GM06990 (cell line): ENCODE measurements around the gene CREB3L2.

ENCODE experiments used
- DNase-seq: peaks from one replicate; pipeline ENCODE4 v3.0.0-alpha.2; 2011; ENCODE audit not compliant: insufficient read length; ENCODE audit errors: extremely low read depth
- H3K27me3 ChIP-seq: replicated peaks from 2 replicates; pipeline ENCODE4 v1.6.0; 2011; ENCODE audit warnings: low read length; ENCODE audit not compliant: control insufficient read depth, insufficient read depth
- H3K36me3 ChIP-seq: 2 replicates; pipeline ENCODE4 v1.5.1; 2011; ENCODE audit warnings: low read length; ENCODE audit not compliant: control insufficient read depth, insufficient read depth
- H3K4me3 ChIP-seq: replicated peaks from 2 replicates; pipeline ENCODE4 v1.5.1; 2011; ENCODE audit warnings: low read depth, mild to moderate bottlenecking, control low read depth, low read length
- TF ChIP-seq, protein P1 (sequence below): IDR thresholded peaks from 2 replicates; pipeline ENCODE4 v1.5.1; 2011; ENCODE audit warnings: low read length, control low read depth, mild to moderate bottlenecking, inconsistent platforms; ENCODE audit not compliant: insufficient read depth, poor library complexity, severe bottlenecking

CREB3L2 gene

DNA sequence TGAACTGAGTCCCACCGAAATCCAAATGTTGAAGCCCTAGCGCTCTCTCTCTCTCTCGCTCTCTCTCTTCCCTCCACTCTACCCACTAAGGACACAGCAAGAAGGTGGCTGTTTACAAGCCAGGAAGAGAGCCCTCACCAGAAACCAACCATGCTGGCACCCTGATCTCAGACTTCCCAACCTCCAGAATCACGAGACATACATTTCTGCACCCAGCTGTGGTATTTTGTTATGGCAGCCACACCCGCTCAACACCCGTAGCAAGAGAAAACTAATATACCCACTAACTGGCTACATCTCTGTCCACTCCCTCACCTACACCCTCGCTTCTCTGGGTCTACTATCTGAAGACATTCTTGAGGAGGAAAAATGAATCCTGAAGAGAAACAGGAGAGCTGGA is 54.8 kb downstream of the CREB3L2 start:
- no peak overlapping the region for H3K4me3 ChIP-seq
- no peaks in the 10 kb centered on the region for H3K27me3 ChIP-seq
- no peaks in the 10 kb centered on the region; the same call in none of the 2 replicates for H3K36me3 ChIP-seq
- TF ChIP-seq, protein P1, sequence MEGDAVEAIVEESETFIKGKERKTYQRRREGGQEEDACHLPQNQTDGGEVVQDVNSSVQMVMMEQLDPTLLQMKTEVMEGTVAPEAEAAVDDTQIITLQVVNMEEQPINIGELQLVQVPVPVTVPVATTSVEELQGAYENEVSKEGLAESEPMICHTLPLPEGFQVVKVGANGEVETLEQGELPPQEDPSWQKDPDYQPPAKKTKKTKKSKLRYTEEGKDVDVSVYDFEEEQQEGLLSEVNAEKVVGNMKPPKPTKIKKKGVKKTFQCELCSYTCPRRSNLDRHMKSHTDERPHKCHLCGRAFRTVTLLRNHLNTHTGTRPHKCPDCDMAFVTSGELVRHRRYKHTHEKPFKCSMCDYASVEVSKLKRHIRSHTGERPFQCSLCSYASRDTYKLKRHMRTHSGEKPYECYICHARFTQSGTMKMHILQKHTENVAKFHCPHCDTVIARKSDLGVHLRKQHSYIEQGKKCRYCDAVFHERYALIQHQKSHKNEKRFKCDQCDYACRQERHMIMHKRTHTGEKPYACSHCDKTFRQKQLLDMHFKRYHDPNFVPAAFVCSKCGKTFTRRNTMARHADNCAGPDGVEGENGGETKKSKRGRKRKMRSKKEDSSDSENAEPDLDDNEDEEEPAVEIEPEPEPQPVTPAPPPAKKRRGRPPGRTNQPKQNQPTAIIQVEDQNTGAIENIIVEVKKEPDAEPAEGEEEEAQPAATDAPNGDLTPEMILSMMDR: no peak
- DNase-seq: no peak

DNA sequence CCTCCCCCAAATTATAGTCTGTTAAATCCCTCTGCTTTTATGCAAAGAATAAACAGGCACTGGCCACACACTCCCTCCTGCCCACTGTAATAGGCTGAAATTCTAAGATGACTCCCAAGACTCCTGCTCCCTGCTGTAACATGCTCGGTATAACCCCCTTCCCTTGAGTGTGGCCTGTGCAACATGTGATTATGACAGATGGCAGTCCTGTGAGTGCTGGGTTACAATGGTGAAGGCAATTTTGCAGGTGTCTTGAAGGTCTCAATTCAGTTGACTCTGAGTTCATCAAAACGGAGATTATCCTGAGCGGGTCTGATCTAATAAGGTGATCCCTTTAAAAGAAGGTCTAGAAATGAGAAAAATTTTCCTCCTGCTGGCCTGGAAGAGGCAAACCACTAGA is 55.9 kb downstream of the CREB3L2 start:
- no peak for DNase-seq
- Histone ChIP-seq H3K4me3 (no peak overlapping the region), H3K36me3 (no peaks in the 10 kb centered on the region; the same call in none of the 2 replicates), H3K27me3 (no peaks in the 10 kb centered on the region)
- TF ChIP-seq, protein P1: no peak

DNA sequence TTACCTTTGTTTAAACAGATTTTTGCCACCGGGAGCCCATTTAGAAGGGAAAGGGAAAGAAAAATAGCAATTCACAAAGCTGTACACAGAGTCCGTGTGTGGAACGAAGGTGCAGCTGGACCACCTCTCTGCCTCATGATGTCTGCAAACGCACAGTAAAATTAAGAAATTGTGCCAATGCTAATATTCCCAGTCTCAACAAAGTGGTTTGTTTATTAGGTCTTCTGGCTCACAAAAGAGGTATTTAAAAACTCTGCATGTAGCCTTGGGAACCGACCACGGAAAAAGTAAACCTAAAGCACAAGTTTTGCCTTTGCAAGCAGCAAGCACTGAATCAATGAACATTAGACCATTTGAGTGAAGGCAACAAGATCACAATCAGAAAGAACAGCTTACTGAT is 57.7 kb downstream of the CREB3L2 start:
- TF ChIP-seq, protein P1: no peak
- DNase-seq: no peak
- no peak overlapping the region for H3K4me3 ChIP-seq
- no peaks in the 10 kb centered on the region; the same call in none of the 2 replicates for H3K36me3 ChIP-seq
- no peaks in the 10 kb centered on the region for H3K27me3 ChIP-seq

DNA sequence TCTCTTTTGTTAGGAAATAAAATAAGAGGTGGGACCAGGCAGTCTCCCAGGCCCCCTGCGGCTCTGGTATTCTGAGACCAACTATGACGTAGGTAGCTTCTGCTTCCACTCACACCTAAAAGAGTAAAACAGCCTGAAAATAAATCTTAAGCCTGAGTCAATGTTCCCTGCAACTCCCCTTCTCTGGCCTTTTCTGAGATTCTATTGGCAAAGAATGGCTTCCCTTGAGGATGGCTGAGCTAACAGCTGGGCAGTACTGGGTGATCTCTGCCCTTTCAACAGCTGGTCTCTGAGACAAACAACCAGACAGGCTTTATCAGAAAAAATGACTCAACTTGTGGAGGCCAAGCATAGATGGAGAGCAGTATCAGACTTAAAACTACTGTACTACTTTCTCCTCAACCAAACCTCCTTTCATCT is 58.7 kb downstream of the CREB3L2 start:
- TF ChIP-seq, protein P1: no peak
- no peak for DNase-seq
- H3K27me3 ChIP-seq: no peaks in the 10 kb centered on the region
- H3K36me3 ChIP-seq: no peaks in the 10 kb centered on the region; the same call in 1 of the 2 replicates
- H3K4me3 ChIP-seq: no peak overlapping the region

DNA sequence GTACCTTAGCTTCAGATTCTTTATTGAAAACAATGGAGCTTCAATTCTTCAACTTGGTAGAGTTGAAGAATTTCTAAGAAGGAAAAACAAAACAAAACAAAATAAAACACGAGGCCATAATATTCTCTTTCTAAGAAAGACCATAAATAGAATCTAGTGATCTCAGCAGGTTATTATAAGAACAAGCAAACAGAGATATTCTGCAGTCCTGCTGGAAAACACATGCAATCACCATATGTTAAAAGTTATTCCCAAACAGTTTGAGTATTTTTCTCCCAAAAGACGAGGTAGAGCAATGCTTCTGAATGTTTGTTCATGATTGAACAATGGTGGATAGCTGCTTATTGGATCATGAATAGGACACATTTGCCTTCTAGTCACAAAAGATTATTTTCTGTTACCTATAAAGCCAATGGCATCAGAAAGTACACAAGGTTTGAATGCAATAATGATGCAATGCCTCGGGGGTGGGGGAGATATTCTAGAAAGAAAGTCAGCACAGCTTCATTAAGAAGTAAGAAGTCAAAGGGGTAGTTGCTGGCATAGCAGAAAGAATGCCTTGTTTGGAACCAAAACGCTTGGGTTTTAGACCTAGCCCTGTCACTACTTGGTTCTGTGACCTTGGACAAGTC is 59.3 kb downstream of the CREB3L2 start:
- H3K4me3 ChIP-seq: no peak overlapping the region
- DNase-seq: no peak
- no peaks in the 10 kb centered on the region; the same call in 1 of the 2 replicates for H3K36me3 ChIP-seq
- H3K27me3 ChIP-seq: no peaks in the 10 kb centered on the region
- TF ChIP-seq, protein P1: no peak
